ENCODE measurements around the gene RAD52.

RAD52 gene

GRCh38 chr12:870378-870777 lies 79.1 kb downstream of the RAD52 start:
- DNase-seq (ENCODE audit: low read depth, low spot score): no peak

DNA sequence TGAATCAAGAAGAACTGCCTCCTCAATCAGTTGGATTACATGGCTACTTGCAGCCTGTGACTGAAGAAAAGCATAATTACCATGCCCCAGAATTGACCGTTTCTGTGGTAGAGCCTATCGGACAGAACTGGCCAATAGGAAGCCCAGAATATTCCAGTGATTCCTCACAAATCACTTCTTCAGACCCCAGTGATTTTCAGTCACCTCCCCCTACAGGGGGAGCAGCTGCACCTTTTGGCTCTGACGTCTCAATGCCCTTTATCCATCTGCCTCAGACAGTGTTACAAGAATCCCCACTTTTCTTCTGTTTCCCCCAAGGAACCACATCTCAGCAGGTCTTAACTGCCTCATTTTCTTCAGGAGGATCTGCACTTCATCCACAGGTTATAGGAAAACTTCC lies 80.8 kb downstream of the RAD52 start:
- DNase-seq (ENCODE audit: low read depth, low spot score): no peak

GRCh38 chr12:867905-868304 lies 81.6 kb downstream of the RAD52 start:
- DNase-seq (ENCODE audit: low read depth, low spot score): no peak

GRCh38 chr12:865614-866013 lies 83.9 kb downstream of the RAD52 start:
- DNase-seq (ENCODE audit: low read depth, low spot score): no peak

GRCh38 chr12:863285-863684 lies 86.2 kb downstream of the RAD52 start:
- no peak for DNase-seq (ENCODE audit: low read depth, low spot score)

DNA sequence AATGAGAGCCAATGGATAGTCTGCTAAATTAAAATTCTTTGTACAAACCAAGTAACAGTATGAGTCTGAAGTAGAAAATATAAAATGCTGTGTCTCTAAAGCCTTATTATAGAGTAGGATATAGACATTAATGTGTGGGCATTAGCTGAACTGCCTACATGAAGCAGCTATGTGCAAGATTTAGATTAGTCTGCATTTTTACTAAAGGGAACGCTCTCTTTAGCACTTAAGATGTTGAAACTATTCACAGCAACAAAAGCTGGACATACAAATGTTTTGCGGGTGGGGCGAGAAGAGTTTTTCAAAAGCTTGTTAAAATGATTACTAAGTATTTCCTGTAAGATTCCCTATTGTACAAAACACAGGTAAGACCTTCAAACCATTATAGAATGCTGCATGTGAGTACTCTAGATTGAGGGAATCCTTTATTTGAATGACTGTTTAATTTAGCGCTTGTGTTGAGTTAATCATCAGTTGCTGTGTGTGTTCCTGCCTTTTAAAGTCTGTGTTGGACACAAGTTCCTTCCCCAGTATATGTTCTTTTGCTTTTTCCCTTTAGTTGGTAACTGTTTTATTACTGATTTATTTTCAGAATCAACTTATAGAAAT lies 87.1 kb downstream of the RAD52 start:
- no peak for DNase-seq (ENCODE audit: low read depth, low spot score)

All from smooth muscle cell of the brain vasculature (primary cell).